H9 (cell line): ENCODE results near the gene UBE2L5. TPM values are rescaled to one million over a fixed set of nuclear protein-coding genes. Genes with fewer than 3 reads are reported as not detected.
A peak's percentile ranks its signal among the peaks of the same experiment; 100 is the strongest.

Experiments
- DNase-seq: peaks from one replicate; pipeline ENCODE4 v3.0.0-alpha.2; 2017
- H2AFZ ChIP-seq: one replicate; pipeline ENCODE4 v1.6.1; 2013; ENCODE audit warnings: mild to moderate bottlenecking, low read length, control low read depth, moderate library complexity
- H2AK5ac ChIP-seq: 2 replicates; pipeline ENCODE4 v1.6.1; 2013; ENCODE audit warnings: low read length, control low read depth, mixed read lengths; ENCODE audit not compliant: insufficient read length
- H2BK120ac ChIP-seq: one replicate; pipeline ENCODE4 v1.6.1; 2013; ENCODE audit warnings: low read depth, mild to moderate bottlenecking, low read length, control low read depth, inconsistent platforms; ENCODE audit not compliant: poor library complexity, severe bottlenecking
- H2BK12ac ChIP-seq: 2 replicates; pipeline ENCODE4 v1.6.1; 2013; ENCODE audit warnings: low read length, control low read depth, mixed read lengths, low read depth; ENCODE audit not compliant: insufficient read length
- H2BK15ac ChIP-seq: 2 replicates; pipeline ENCODE4 v1.6.1; 2013; ENCODE audit warnings: low read depth, low read length, control low read depth
- H2BK20ac ChIP-seq: one replicate; pipeline ENCODE4 v1.6.1; 2013; ENCODE audit warnings: low read depth, mild to moderate bottlenecking, low read length, control low read depth, inconsistent platforms; ENCODE audit not compliant: poor library complexity, severe bottlenecking
- H2BK5ac ChIP-seq: 2 replicates; pipeline ENCODE4 v1.6.1; 2013; ENCODE audit warnings: low read length, control low read depth, mixed read lengths; ENCODE audit not compliant: insufficient read length
- H3K14ac ChIP-seq: 2 replicates; pipeline ENCODE4 v1.6.1; 2013; ENCODE audit warnings: low read length, control low read depth; ENCODE audit not compliant: insufficient read depth
- H3K18ac ChIP-seq: 2 replicates; pipeline ENCODE4 v1.6.1; 2013; ENCODE audit warnings: low read depth, mild to moderate bottlenecking, mixed read lengths, low read length, control low read depth; ENCODE audit not compliant: insufficient read length
- H3K23ac ChIP-seq: 2 replicates; pipeline ENCODE4 v1.6.1; 2013; ENCODE audit warnings: low read length, control low read depth, mixed read lengths, low read depth; ENCODE audit not compliant: insufficient read length
- H3K23me2 ChIP-seq: 2 replicates; pipeline ENCODE4 v1.6.1; 2013; ENCODE audit warnings: low read depth, mild to moderate bottlenecking, mixed read lengths, low read length, control low read depth; ENCODE audit not compliant: insufficient read length, poor library complexity, severe bottlenecking
- H3K27ac ChIP-seq: 2 replicates; pipeline ENCODE4 v1.5.1; 2013; ENCODE audit warnings: low read length, control low read depth, mixed read lengths, low read depth; ENCODE audit not compliant: insufficient read length
- H3K27me3 ChIP-seq: 2 replicates; pipeline ENCODE4 v1.6.1; 2013; ENCODE audit warnings: low read length, control low read depth, inconsistent platforms; ENCODE audit not compliant: insufficient read depth
- H3K4ac ChIP-seq: 2 replicates; pipeline ENCODE4 v1.6.1; 2013; ENCODE audit warnings: low read depth, mild to moderate bottlenecking, control low read depth, inconsistent platforms, low read length, moderate library complexity
- H3K4me1 ChIP-seq: 2 replicates; pipeline ENCODE4 v1.6.1; 2013; ENCODE audit warnings: low read length, control low read depth, inconsistent platforms; ENCODE audit not compliant: insufficient read depth
- H3K4me2 ChIP-seq: 2 replicates; pipeline ENCODE4 v1.6.1; 2013; ENCODE audit warnings: low read length, control low read depth, mixed read lengths; ENCODE audit not compliant: insufficient read length, insufficient read depth
- H3K56ac ChIP-seq: 2 replicates; pipeline ENCODE4 v1.6.1; 2013; ENCODE audit warnings: low read depth, mild to moderate bottlenecking, mixed read lengths, low read length, control low read depth; ENCODE audit not compliant: insufficient read length
- H3K79me1 ChIP-seq: 2 replicates; pipeline ENCODE4 v1.6.1; 2013; ENCODE audit warnings: low read depth, mild to moderate bottlenecking, moderate library complexity, low read length, control low read depth, inconsistent platforms; ENCODE audit not compliant: insufficient read depth, poor library complexity, severe bottlenecking
- H3K79me2 ChIP-seq: 2 replicates; pipeline ENCODE4 v1.6.1; 2013; ENCODE audit warnings: low read length, control low read depth, inconsistent platforms; ENCODE audit not compliant: insufficient read depth
- H3K9ac ChIP-seq: 2 replicates; pipeline ENCODE4 v1.6.1; 2013; ENCODE audit warnings: low read length, control low read depth, mixed read lengths; ENCODE audit not compliant: insufficient read length; ENCODE audit errors: extremely low read depth
- H3K9me3 ChIP-seq: one replicate; pipeline ENCODE4 v1.6.1; 2013; ENCODE audit warnings: low read depth, low read length, inconsistent platforms; ENCODE audit not compliant: control insufficient read depth
- H3T11ph ChIP-seq: one replicate; pipeline ENCODE4 v1.6.1; 2013; ENCODE audit warnings: mild to moderate bottlenecking, low read length, control low read depth, inconsistent platforms
- H4K20me1 ChIP-seq: one replicate; pipeline ENCODE4 v1.6.1; 2013; ENCODE audit not compliant: control insufficient read depth, insufficient read length, insufficient read depth
- H4K5ac ChIP-seq: 2 replicates; pipeline ENCODE4 v1.6.1; 2013; ENCODE audit warnings: low read depth, mild to moderate bottlenecking, mixed read lengths, low read length, control low read depth; ENCODE audit not compliant: insufficient read length
- H4K8ac ChIP-seq: replicated peaks from 2 replicates; pipeline ENCODE4 v1.6.1; 2013; ENCODE audit warnings: low read length, control low read depth, mixed read lengths, low read depth; ENCODE audit not compliant: insufficient read length
- H4K91ac ChIP-seq: 2 replicates; pipeline ENCODE4 v1.6.1; 2013; ENCODE audit warnings: low read depth, mild to moderate bottlenecking, moderate library complexity, mixed read lengths, low read length, control low read depth; ENCODE audit not compliant: insufficient read length
- H3K27ac Mint-ChIP-seq, 3 experiments: 2 replicates in 2 of 3; 3 replicates in 1 of 3; pipeline ENCODE4 v1.8.0; 2020 to 2021; ENCODE audit warnings: mixed read lengths in 3 of 3, mild to moderate bottlenecking in 1 of 3, moderate library complexity in 1 of 3
- H3K27me3 Mint-ChIP-seq: 2 replicates; pipeline ENCODE4 v1.8.0; 2021; ENCODE audit warnings: low read depth, mild to moderate bottlenecking, moderate library complexity, mixed read lengths
- H3K36me3 Mint-ChIP-seq, 3 experiments: 2 replicates in 2 of 3; 3 replicates in 1 of 3; pipeline ENCODE4 v1.8.0; 2020 to 2021; ENCODE audit warnings: low read depth in 3 of 3, mixed read lengths in 3 of 3; ENCODE audit not compliant: insufficient read depth in 1 of 3
- H3K4me1 Mint-ChIP-seq, 2 experiments: 2 replicates each; pipeline ENCODE4 v1.8.0; 2020; ENCODE audit warnings: mixed read lengths in 2 of 2
- H3K4me3 Mint-ChIP-seq, 2 experiments: 2 replicates in 1 of 2; 3 replicates in 1 of 2; pipeline ENCODE4 v1.8.0; 2020 to 2021; ENCODE audit warnings: mild to moderate bottlenecking in 2 of 2, mixed read lengths in 2 of 2, moderate library complexity in 1 of 2
- H3K9me3 Mint-ChIP-seq, 2 experiments: 2 replicates in 1 of 2; 3 replicates in 1 of 2; pipeline ENCODE4 v1.8.0; 2020; ENCODE audit warnings: mild to moderate bottlenecking in 2 of 2, mixed read lengths in 2 of 2, moderate library complexity in 1 of 2
- WGBS: extraction: QIAGEN DNeasy Blood & Tissue Kit; methylation state at CpG from one replicate; pipeline ENCODE4 v1.1.7; 2013; ENCODE audit warnings: missing lambda C conversion rate, low lambda C conversion rate, mixed read lengths; ENCODE audit not compliant: insufficient read length; ENCODE audit errors: extremely low coverage; 5-methylcytosine and 5-hydroxymethylcytosine counted together
- total RNA-seq: library from RNA; stranded (reverse); gene quantifications from 2 replicates; pipeline ENCODE4 v1.2.1, GENCODE V29; 2021
- TF ChIP-seq, protein P1 (sequence below): fragments of 200-600 bp; sonication (generic); conservative IDR thresholded peaks from 3 replicates; pipeline ENCODE4 v1.8.0; 2021; ENCODE audit warnings: antibody characterized with exemption, mild to moderate bottlenecking

The UBE2L5 gene
- total RNA-seq, 1 experiment from 2014 or later, result 0.20 TPM

DNA sequence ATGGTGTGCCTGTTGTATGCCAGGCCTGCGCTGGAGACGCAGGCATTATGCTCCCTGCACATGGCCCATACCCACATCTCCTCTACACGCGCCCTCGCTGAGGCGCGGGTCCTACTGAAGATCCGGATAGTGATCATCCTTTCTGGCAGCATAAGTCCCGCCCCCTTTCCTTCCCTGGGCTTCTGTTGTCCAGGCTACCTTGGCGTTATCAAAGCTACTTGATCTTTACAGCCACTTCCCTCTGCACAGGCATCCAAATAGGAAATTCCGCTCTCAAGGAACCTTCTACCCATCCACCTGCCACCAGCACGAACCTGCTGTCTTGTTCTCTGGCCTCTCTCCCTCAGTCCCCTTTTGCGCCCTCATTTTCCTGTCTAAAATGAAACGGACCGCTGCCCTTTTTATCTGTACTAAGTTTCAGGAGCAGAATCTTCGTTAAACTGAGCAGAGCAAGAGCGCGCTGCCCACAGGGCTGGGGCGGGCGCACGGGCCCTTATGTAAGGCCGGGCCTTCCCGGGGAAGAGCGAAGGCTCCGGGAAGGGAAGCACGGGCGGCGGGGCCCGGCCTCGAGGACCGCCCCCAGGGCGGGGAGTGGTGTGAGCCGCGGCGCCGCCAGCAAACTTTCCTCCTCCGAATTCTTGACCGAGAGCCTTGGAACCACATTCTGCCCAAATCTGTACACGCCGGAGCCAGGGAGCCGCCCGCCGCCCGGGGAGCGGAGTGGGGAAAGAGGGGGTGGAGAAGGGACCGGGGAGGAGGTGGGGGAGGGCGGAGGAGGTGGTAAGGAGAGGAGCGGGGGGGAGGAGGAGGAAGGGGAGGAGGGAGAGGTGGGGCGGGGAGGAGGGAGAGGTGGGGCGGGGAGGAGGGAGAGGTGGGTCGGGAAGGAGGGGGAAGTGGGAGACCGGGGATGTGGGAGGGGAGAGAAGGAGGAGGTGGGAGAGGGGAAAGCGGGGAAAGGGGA lies 920 bp upstream of the UBE2L5 start:
- no peak overlapping the region for H3T11ph ChIP-seq
- H3K14ac ChIP-seq, result peak overlapping the region; percentile 67
- no peak overlapping the region for H4K8ac ChIP-seq
- H4K5ac ChIP-seq, result no peak overlapping the region
- H3K79me2 ChIP-seq, result no peaks in the 10 kb centered on the region
- H2BK20ac ChIP-seq, result no peak overlapping the region
- H3K27ac ChIP-seq, result no peak overlapping the region
- H3K4me3 Mint-ChIP-seq, result peak overlapping the region; percentile 84 to 89
- H2AFZ ChIP-seq, result no peak overlapping the region
- H2BK120ac ChIP-seq, result no peak overlapping the region
- no CpG with 5 or more reads among the region's 53 CpGs for WGBS
- H3K27me3 ChIP-seq, result no peaks in the 10 kb centered on the region; the same call in 1 of the 2 replicates
- peak overlapping the region; percentile 39 for H3K18ac ChIP-seq
- H4K91ac ChIP-seq, result no peak overlapping the region
- H2AK5ac ChIP-seq, result no peak overlapping the region
- no peaks in the 10 kb centered on the region for H3K79me1 ChIP-seq
- peaks cover 3% of the 10 kb centered on the region for H3K23me2 ChIP-seq
- peaks cover 27% of the 10 kb centered on the region for H3K27me3 Mint-ChIP-seq
- no peak overlapping the region for H2BK5ac ChIP-seq
- H2BK15ac ChIP-seq, result no peak overlapping the region
- no peak overlapping the region for H2BK12ac ChIP-seq
- no peak overlapping the region for H3K23ac ChIP-seq
- H3K36me3 Mint-ChIP-seq, result no peaks in the 10 kb centered on the region; a peak in 1 of 7 replicates
- peak; percentile 64 for DNase-seq
- no peak overlapping the region for H3K4ac ChIP-seq
- H3K4me1 ChIP-seq, result 0 out of 2 replicates have a peak, but pooled peaks cover 3% of the 10 kb centered on the region
- peak overlapping the region; percentile 76 to 82 (median 78) for H3K27ac Mint-ChIP-seq
- peak overlapping the region; percentile 12 for H3K9ac ChIP-seq
- peak overlapping the region; percentile 62 for H3K4me2 ChIP-seq
- TF ChIP-seq, protein P1, sequence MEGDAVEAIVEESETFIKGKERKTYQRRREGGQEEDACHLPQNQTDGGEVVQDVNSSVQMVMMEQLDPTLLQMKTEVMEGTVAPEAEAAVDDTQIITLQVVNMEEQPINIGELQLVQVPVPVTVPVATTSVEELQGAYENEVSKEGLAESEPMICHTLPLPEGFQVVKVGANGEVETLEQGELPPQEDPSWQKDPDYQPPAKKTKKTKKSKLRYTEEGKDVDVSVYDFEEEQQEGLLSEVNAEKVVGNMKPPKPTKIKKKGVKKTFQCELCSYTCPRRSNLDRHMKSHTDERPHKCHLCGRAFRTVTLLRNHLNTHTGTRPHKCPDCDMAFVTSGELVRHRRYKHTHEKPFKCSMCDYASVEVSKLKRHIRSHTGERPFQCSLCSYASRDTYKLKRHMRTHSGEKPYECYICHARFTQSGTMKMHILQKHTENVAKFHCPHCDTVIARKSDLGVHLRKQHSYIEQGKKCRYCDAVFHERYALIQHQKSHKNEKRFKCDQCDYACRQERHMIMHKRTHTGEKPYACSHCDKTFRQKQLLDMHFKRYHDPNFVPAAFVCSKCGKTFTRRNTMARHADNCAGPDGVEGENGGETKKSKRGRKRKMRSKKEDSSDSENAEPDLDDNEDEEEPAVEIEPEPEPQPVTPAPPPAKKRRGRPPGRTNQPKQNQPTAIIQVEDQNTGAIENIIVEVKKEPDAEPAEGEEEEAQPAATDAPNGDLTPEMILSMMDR, result no peak
- no peak overlapping the region for H3K56ac ChIP-seq
- peaks cover 12 to 13% of the 10 kb centered on the region in 2 experiments for H3K4me1 Mint-ChIP-seq
- H3K9me3 Mint-ChIP-seq, result peaks cover 0 to 3% of the 10 kb centered on the region in 2 experiments; a peak in 1 of 5 replicates
- no peaks in the 10 kb centered on the region for H3K9me3 ChIP-seq
- no peaks in the 10 kb centered on the region for H4K20me1 ChIP-seq
